ENCODE results near the gene DTNBP1.

Gene DTNBP1, protein sequence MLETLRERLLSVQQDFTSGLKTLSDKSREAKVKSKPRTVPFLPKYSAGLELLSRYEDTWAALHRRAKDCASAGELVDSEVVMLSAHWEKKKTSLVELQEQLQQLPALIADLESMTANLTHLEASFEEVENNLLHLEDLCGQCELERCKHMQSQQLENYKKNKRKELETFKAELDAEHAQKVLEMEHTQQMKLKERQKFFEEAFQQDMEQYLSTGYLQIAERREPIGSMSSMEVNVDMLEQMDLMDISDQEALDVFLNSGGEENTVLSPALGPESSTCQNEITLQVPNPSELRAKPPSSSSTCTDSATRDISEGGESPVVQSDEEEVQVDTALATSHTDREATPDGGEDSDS

DNA sequence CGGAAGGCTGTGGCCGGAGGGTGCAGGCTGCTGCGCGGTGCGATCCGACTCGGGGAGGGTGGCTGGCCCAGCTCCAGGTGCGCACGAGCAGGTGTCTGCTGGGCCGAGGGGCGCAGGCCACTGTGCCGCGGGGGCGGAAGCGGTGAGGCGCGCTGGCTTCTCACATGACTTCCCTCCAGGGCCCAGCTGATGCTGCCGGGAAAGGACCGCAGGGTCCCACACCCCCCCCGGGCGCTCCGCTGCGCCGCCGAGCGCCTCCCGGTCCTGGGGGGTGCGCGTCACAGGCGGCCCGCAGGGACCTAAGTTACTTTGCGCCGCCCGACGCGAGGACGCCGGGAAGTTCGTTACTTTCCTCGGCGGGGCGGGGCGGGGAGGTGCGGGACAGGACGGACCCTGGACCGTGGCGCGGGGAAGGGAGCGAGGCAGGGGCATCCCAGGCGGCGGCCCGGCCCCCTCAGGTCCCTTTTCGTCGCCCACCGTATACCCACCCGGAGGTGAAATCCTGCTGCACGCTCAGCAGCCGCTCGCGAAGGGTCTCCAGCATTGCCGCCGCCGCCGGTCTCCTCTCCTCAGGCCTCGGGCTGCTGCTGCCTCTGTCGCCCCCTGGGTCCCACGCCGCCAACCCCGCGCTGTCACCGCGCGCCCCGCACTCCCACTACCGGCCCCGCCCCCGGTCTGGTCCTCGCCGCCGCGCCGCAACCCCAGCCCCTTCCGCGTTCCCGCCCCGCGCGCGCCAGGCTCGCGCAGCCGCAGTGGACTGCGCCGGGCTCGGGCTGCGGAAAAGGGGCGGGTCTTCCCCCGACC lies at the start of gene DTNBP1:
TSS of gene DTNBP1 (minus strand) at position 703 of the 804 bp plus-strand sequence. CDS start at position 544, 159 bp downstream.
- in situ Hi-C loops (cut with MboI; ENCODE audit: low sequenced_read_pairs): no loop called here

DNA sequence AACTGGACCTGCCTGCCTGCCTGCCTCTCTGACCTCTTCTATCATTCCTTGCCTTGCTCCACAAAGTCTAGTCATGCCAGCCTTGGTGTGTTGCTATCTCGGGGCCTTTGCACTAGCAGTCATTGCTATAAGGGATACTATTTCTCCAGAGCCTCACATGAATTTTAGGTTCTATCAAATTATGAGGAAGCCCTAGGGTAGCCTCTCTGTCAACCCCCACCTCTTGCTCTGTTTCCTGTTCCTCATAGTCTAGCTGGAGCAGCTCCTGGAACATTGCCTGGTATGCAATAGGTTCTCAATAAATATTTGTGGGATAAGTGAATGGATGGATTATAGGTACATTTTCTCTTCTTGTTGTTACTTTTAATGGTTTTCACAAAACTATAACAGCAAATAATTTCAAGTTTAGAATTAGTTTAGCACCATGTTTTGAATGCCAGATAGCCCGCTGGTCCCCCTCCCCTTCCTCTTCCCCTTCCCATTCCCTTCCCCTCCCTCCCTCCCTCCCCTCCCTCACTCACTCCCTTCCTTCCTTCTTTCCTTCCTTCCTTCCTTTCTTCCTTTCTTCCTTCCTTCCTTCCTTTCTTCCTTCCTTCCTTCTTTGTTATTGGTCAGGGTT lies 46.9 kb upstream of the DTNBP1 start:
- in situ Hi-C loops (cut with MboI; ENCODE audit: low sequenced_read_pairs): no loop called here

DNA sequence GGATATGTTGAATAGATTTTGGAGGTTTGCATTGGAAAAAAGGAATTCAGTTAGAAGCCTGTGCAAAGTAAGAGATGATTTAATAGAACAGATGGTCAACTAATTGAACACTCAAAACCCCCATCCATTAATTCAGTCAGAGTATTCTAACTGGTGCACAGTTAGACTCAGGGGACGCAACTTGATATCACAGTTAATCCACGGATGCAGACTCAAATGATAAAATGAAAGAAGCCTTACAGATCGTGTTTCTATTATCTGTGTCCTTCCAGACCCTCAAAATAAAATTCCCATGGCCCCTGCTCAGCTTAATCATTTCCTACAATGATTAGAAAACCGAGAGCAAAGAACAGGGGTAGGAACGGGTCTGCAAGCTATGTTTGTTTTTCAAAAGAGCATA lies 45.4 kb upstream of the DTNBP1 start:
- in situ Hi-C loops (cut with MboI; ENCODE audit: low sequenced_read_pairs): no loop called here

DNA sequence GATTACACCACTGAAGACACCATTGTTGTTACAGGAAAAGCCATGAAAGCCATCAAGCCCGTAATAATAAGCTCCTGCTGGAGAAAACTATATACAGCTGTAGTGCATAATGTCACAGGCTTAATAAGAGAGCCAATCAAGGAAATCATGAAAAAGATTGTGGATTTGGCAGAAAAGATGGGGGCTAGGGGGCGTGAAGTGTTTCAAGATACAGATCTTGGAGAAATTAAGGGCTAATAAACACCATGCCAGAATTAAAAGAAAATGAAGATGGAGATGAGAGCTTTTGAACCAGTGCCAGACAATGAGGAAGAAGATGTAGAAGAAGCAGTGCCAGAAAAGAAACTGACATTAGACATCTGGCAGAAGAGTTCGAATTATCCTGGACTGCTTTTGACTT lies 43.2 kb upstream of the DTNBP1 start:
- in situ Hi-C loops (cut with MboI; ENCODE audit: low sequenced_read_pairs): no loop called here

DNA sequence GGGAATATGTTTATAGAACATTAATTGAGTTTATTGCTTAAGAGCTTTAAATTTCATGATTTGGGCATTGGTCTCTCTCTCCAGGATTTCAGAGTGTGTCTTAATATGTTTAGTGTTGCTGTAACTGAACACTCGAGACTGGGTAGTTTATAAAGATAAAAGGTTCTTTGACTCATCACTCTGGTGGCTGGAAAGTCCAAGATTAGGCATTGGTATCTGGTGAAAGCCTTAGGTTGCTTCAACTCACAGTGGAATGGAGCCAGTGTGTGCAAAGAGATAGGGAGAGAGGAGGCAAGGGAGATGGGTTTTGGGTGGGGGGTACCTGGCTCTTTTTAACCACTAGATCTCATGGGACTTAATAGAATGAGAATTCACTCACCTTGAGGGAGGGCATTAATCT lies 35.6 kb upstream of the DTNBP1 start:
- in situ Hi-C loops (cut with MboI; ENCODE audit: low sequenced_read_pairs): loop anchor here (10.0 kb wide), 1 partner anchor 486 kb away; no protein-coding TSS in a partner anchor

DNA sequence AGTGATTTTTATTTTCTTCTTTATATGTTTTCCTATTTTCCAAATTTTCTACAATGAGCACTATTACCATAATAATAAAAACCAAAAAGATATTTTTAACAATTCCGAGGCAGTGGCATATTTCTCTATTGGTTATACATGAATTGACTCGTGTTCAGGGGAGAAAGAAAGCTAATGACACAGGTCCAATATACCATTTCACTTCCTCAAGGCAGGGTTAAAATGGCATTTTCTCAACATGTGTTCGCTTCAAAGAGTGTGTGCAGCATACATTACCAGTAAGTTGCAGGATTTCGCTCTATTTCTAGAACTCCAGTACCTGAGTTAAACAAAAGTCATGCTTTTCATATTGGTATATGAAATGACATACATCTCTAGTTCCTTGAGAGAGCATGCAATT lies 35.1 kb upstream of the DTNBP1 start:
- in situ Hi-C loops (cut with MboI; ENCODE audit: low sequenced_read_pairs): loop anchor here (10.0 kb wide), 1 partner anchor 487 kb away; no protein-coding TSS in a partner anchor

DNA sequence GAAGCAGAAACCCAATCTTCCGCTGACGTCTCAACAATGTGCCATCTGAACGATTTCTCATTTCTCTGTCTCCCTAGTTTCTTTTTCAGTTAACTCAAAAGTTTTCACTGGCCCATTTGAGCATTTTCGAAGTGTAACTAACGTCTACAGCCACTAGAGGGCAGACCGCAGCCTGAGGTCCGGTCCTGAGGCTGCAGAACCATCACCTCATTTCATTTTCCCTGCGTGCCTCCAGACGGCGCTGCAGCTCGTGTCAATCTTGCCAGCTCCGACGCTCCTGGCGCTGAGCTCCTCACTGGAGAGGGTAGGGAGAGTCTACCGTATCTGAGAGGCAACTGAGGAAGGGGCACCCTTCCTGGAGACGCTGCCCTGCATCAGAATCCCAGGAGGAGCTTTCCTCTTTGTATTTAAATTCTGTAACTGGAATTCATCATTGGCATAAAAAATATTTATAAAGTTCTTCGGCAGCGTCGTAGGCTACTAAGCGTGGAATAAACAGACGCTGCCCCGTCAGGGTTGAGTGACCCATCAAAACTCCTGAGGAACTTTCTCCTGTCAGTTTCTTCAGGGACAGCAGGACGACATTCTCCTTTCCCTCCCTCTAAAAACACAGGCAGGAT lies 28.5 kb upstream of the DTNBP1 start:
- in situ Hi-C loops (cut with MboI; ENCODE audit: low sequenced_read_pairs): loop anchor here (10.0 kb wide), 1 partner anchor 493 kb away; no protein-coding TSS in a partner anchor

DNA sequence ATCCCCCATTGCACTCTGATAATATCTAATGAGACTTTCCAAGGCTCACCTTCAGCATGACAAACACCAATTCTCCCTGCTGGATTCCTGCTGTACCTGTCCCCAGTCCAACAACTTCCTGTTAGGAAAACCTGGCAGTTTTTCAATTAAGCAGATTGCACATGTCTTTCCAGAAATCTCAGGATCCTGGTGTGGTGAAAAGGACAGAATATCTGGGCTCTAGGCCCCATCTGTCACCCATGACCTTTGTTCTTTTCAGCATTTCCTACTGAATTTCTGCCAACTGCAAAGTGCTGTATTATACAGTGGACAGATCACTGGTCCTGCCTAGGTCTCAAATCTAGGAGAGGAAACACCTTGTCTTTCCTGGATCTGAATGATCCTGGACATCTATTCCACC lies 27.7 kb upstream of the DTNBP1 start:
- in situ Hi-C loops (cut with MboI; ENCODE audit: low sequenced_read_pairs): loop anchor here (10.0 kb wide), 1 partner anchor 494 kb away; no protein-coding TSS in a partner anchor

DNA sequence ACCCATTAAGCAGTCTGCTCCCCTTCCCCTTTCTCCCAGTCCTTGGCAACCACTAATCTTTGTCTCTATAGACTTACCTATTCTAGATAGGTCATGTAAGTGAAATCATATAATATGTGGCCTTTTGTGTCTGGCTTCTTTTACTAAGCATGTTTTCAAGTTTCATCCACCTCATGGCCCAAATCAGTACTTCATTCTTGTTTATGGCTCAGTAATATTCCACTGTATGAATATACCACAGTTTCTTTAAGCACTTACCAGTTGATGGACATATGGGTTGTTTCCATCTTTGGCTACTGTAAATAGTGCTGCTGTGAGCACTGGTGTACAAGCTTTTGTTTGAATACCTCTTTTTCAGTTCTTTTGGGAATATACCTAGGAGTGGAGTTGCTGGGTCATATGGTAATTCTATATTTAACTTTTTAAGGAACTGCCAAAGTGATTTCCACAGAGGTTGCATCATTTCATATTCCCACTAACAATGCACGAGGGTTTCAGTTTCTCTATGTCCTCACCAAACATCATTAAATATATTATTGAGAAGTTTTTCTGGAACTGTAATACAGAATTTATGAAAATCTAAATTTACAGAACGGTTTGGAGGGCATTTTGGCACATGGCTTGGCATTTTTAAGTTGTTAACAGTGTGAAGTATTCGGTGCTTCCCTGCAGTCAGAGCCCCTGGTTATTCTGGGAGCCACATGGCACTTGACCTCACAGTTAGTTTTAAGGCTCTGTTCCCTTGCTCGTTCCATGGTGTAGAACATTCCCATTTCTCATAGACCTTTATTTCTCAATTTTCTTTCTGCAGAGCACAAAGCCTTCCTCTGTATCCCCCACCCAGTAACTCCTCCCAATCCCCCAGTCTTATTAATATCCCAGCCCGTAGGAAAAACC lies 27.0 kb upstream of the DTNBP1 start:
- in situ Hi-C loops (cut with MboI; ENCODE audit: low sequenced_read_pairs): loop anchor here (10.0 kb wide), 1 partner anchor 495 kb away; no protein-coding TSS in a partner anchor

DNA sequence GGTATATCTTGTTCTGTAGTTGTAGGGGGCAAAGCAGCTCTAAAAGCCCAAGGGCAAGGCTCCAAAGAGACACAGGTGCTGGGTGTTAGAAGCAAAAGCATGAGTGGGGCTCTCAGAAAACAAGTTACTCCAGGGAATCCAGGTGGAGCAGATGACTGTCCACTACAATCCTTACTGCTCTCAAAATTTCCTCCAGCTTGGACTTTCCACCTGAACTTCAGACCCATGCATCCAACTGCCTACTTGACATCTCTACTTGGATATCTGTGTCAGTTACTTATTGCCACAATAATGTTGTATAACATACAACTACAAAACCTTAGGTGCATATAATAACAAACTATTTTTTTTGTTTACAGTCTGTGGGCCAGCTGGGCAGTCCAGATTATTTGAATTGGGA lies 22.8 kb upstream of the DTNBP1 start:
- in situ Hi-C loops (cut with MboI; ENCODE audit: low sequenced_read_pairs): no loop called here

DNA sequence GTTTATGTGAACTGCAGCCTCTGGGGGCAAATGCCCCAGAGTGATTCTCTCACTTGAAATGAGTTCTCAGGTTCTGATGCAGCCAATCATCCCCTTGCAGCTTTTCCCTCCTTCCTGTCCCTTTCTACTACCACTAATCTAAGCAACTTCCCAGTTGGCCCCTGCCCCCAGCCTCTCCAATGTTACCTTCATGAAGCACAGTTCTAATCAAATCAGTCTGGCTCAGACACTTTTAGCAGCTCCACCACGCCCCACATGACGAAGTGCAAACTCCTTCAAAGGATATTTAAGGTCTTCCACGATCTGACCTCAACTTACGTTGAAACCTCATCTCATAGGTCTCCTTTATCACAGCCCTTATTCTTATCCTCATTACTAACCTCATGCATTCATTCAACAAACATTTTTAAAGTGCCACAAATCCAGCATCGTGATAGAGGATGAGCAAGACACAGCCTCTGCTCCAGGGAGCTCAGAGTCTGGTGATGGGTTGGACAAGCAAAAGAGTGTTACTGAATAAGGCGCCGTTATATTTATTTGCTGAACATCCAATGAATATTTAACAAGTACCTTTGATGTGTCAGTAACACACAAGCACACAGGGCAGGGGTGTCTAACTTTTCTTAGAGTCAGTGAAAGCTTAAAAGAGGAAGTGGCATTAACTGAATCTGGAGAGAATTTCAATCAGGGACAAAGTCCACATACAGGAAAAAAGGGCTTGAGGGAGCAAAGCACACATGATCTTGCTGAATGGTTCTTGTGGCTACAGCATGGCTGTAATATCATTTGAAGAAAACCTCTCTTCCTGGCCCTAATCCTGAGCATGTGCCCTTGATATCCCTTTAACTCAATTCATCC lies 20.4 kb upstream of the DTNBP1 start:
- in situ Hi-C loops (cut with MboI; ENCODE audit: low sequenced_read_pairs): no loop called here

DNA sequence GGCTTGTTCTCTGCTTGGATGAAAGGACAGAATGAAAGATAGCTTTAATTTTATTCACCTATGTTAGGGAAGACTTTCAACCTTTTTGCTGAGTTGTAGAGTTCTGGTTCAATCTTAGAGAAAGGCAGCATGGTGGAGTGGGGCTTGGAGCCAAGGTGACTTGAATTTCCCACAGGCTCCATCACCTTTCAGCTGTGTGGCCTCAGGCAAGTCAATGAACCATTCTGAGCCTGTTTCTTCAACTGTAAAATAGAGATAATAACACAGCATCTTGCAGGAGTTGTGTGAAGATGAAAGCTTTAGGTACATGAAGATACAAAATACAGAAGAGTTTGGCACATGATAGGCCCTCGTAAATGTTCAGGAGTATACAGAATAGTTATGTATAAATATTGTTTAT lies 19.1 kb upstream of the DTNBP1 start:
- in situ Hi-C loops (cut with MboI; ENCODE audit: low sequenced_read_pairs): no loop called here

DNA sequence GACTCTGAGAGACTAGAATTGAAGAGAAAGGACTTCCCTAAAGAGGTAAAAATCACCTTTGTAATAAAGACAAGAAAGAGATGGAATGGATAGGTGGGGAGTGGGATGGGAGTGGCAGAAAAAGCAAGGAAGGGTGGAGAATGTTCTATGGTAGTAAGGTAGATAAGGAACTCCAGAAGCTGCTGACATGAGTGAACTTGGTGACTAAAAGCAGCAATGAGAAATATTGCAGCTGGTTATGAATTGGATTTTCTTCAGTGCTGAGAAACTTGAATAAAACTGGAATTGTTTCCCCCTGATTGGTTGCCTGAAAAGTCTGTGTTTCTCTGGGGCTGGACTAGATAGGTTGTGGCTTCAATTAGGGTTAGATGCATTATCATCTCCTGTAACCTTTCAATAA lies 15.7 kb upstream of the DTNBP1 start:
- in situ Hi-C loops (cut with MboI; ENCODE audit: low sequenced_read_pairs): no loop called here

DNA sequence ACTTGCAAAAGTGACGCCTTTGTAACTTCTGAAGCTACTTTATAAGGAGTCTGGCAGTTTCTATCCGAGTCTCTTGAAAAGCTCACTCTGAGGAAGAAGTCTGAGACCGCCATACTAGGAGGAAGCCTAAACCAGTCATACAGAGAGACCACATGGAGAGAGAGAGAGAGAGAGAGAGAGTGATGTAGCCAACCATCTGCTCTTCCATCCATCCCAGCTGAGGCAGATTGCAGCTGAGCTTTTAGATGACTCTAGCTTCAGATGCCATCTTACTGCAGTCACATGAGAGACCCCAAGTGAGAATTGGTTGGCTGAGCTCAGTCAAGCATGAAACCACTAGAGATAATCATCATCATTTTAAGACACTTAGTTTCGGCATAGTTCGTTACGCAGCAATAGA lies 15.0 kb upstream of the DTNBP1 start:
- in situ Hi-C loops (cut with MboI; ENCODE audit: low sequenced_read_pairs): no loop called here

DNA sequence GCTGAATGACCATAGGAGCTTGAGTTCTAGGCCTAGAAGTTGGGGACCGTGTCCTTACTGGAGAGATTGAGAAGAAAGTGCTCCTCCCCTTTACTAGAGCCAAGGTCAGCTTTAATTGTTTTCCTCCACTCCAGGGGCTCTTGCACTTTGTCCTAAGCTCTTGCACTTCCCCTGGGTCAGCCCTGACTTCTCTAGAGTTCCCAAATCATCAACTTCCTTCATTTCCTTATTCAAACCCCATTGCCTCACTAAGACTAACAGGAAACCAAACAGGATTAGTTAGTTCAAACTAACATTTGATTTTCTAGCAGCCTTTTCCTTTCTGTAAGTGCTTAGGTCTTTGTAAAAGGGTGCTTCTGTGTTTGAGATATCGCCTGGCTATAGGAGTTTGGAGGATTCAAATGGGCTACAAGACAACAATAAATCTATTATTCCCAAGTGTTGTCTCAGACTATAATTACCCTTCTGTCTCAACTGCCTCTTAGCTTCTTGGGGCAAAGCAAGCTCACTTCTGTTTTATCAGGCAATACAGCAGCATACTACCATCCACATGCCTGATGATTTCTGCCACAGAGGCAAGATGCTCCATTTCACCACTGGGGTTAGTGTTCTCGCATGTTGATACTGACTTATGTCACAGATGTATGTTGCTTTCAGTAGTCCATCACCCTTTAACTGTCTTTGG lies 12.8 kb upstream of the DTNBP1 start:
- in situ Hi-C loops (cut with MboI; ENCODE audit: low sequenced_read_pairs): no loop called here

DNA sequence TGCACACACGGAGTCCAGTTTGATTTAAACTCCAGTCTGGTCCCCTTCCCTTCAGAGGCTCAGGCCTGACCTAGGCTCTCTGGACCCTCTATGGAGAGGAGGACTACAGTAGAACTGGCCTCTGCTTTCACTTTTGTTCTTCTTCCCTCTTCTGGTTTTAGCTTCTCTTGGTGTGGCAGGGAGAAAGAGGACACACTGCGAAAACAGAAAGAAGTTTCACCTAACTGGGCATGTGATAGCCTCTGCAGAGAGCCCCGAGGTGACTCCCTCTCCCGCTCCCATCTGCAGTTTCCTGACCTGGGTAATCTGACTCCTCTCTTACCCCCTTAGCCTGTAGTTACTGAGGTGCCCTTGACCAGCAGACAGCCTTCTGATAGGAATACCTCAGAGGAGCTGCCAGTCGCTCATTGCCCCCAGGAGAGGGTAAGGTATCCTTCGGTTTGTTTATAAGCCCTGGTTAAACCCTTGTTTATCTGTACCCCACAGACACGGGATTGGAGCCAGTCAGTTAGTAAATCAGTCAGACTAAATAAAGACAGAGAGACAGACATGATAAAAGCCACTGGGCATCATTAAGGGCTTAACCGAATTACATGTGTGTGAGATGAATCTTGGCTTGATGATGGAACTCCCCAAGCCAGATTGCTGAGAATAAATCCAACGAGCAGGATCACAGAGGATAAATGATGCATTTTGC lies 12.0 kb upstream of the DTNBP1 start:
- in situ Hi-C loops (cut with MboI; ENCODE audit: low sequenced_read_pairs): no loop called here

DNA sequence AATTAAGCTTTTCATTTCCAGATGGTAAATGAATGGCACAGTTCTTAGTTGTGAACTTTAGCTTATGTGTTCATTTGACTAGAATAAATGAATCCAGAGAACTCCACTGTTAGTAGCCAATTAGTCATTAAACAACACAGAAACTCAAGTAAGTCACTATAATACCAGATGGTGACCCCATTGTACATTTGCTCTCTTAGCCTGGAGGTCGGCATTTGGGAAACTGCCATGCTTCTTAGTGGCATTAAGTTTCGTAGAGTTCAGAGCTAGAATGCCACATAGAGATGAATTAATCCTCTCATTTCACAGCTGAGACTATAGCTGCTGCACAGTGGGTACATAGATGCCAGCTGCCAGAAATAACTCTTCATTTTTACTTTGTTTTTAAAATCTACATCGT lies 10.8 kb upstream of the DTNBP1 start:
- in situ Hi-C loops (cut with MboI; ENCODE audit: low sequenced_read_pairs): no loop called here

DNA sequence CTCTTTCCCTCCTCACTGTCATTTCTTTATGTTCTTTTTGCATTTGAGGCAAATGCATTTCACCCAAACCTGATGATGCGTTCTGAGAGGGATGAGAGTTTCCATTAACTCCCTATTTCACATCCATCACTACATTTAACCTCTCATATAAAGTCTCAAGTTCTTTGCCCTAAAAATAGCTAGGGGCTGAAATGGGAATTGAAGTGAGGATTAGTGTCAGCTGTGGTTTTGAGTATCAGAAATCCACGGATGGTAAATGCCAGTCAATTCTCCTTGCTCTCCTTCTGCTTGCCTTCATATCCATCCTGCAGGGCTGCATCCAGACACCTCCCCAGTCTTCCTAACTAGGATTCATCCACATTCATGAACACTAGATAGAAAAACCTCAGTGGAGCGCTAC lies 10.0 kb upstream of the DTNBP1 start:
- in situ Hi-C loops (cut with MboI; ENCODE audit: low sequenced_read_pairs): no loop called here

Measured in HL-60/S4 treated with phorbol 12-myristate 13-acetate at 8.2 ng/mL for 4 days and 3 days (cell line).